H1 (cell line): ENCODE results near the gene CPZ. TPM values are rescaled to one million over a fixed set of nuclear protein-coding genes. Genes with fewer than 3 reads are reported as not detected.

Source experiments
- CTCF ChIA-PET: fragments of 300-600 bp; sonication (Branson Sonifier 250); formaldehyde crosslinking; loops from one replicate; lab custom pipeline; 2021; ENCODE audit not compliant: partially characterized antibody; lab: Charles Lee
- POLR2A ChIA-PET: fragments of 300-600 bp; sonication (Branson Sonifier 250); formaldehyde crosslinking; loops from one replicate; lab custom pipeline; 2021; ENCODE audit warnings: inconsistent platforms; ENCODE audit not compliant: partially characterized antibody; lab: Charles Lee
- DNase-seq, 2 experiments: peaks; one replicate each; pipeline versions ENCODE4 v3.0.0 to v3.0.0-alpha.2; 2010 to 2022; ENCODE audit warnings: low spot score in 2 of 2, low read depth in 1 of 2, mixed read lengths in 1 of 2
- FAIRE-seq: peaks from 2 replicates; lab custom pipeline; 2011; peaks lifted over from hg19 to GRCh38; lab: Jason Lieb, UNC
- H2AFZ ChIP-seq: 2 replicates; pipeline ENCODE4 v1.8.1; 2012; ENCODE audit warnings: low read length, inconsistent platforms
- H2AK5ac ChIP-seq: 2 replicates; pipeline ENCODE4 v1.6.1; 2013; ENCODE audit warnings: low read depth, low read length
- H2BK120ac ChIP-seq: replicated peaks from 2 replicates; pipeline ENCODE3; 2013; ENCODE audit warnings: low read depth, low read length, inconsistent platforms
- H2BK12ac ChIP-seq: 2 replicates; pipeline ENCODE4 v1.6.1; 2013; ENCODE audit warnings: low read depth, low read length
- H2BK15ac ChIP-seq: 2 replicates; pipeline ENCODE4 v1.6.1; 2013; ENCODE audit warnings: low read length
- H2BK20ac ChIP-seq: 2 replicates; pipeline ENCODE4 v1.6.1; 2013; ENCODE audit warnings: low read length
- H2BK5ac ChIP-seq: 2 replicates; pipeline ENCODE4 v1.6.1; 2013; ENCODE audit warnings: low read depth, low read length
- H3K14ac ChIP-seq: 2 replicates; pipeline ENCODE4 v1.6.1; 2013; ENCODE audit warnings: inconsistent platforms; ENCODE audit not compliant: insufficient read length
- H3K18ac ChIP-seq: 2 replicates; pipeline ENCODE4 v1.6.1; 2013; ENCODE audit warnings: low read length; ENCODE audit errors: extremely low read depth
- H3K23ac ChIP-seq: 2 replicates; pipeline ENCODE4 v1.6.1; 2013; ENCODE audit warnings: inconsistent platforms; ENCODE audit not compliant: insufficient read length
- H3K23me2 ChIP-seq: 2 replicates; pipeline ENCODE4 v1.6.1; 2013; ENCODE audit warnings: low read depth, low read length
- H3K27ac ChIP-seq: 2 replicates; pipeline ENCODE4 v1.6.1; 2011; ENCODE audit warnings: low read depth, low read length, inconsistent platforms
- H3K27me3 ChIP-seq, 4 experiments: replicated peaks in 1 of 4; 1 replicate in 1 of 4; 2 replicates in 3 of 4; pipeline versions ENCODE4 v1.6.1 to v1.8.1; 2011 to 2013; ENCODE audit warnings: low read length in 3 of 4, mild to moderate bottlenecking in 3 of 4, inconsistent platforms in 2 of 4, mixed read lengths in 2 of 4, moderate library complexity in 1 of 4; ENCODE audit not compliant: control insufficient read depth in 3 of 4, insufficient read depth in 3 of 4; ENCODE audit errors: extremely low read depth in 1 of 4
- H3K36me3 ChIP-seq, 4 experiments: 2 replicates each; pipeline versions ENCODE4 v1.6.1 to v1.8.1; 2011 to 2013; ENCODE audit warnings: mild to moderate bottlenecking in 4 of 4, low read length in 3 of 4, moderate library complexity in 2 of 4, control low read depth in 1 of 4, inconsistent platforms in 1 of 4; ENCODE audit not compliant: insufficient read depth in 4 of 4, control insufficient read depth in 2 of 4
- H3K4ac ChIP-seq: replicated peaks from 2 replicates; pipeline ENCODE3; 2013; ENCODE audit warnings: low read length, low read depth, mixed read lengths, inconsistent platforms; ENCODE audit not compliant: insufficient read length
- H3K4me1 ChIP-seq, 4 experiments: replicated peaks in 1 of 4; 1 replicate in 1 of 4; 2 replicates in 3 of 4; pipeline versions ENCODE4 v1.6.1 to v1.8.1; 2011 to 2013; ENCODE audit warnings: low read length in 3 of 4, inconsistent platforms in 2 of 4, mixed read lengths in 1 of 4; ENCODE audit not compliant: insufficient read depth in 4 of 4, control insufficient read depth in 3 of 4
- H3K4me2 ChIP-seq, 2 experiments: 2 replicates each; pipeline versions ENCODE4 v1.6.1 to v1.8.1; 2011 to 2013; ENCODE audit warnings: low read depth in 2 of 2, low read length in 2 of 2, control low read depth in 1 of 2, inconsistent platforms in 1 of 2, mild to moderate bottlenecking in 1 of 2; ENCODE audit not compliant: insufficient read depth in 1 of 2
- H3K4me3 ChIP-seq, 4 experiments: fragments of 200-600, 300-600 bp in 1 of 4; sonication (generic), shearing (Covaris generic), sonication (Bioruptor Twin) in 1 of 4; 2 replicates each; pipeline versions ENCODE4 v1.5.1 to v1.8.1; 2011 to 2016; ENCODE audit warnings: low read length in 4 of 4, low read depth in 3 of 4, control low read depth in 2 of 4, inconsistent platforms in 2 of 4, mild to moderate bottlenecking in 2 of 4, mixed read lengths in 1 of 4, moderate library complexity in 1 of 4; ENCODE audit not compliant: insufficient read depth in 2 of 4; ENCODE audit errors: extremely low read depth in 1 of 4
- H3K56ac ChIP-seq: replicated peaks from 2 replicates; pipeline ENCODE3; 2013; ENCODE audit warnings: low read depth, mild to moderate bottlenecking, mixed read lengths, low read length, inconsistent platforms; ENCODE audit not compliant: insufficient read length
- H3K79me1 ChIP-seq: 2 replicates; pipeline ENCODE4 v1.6.1; 2013; ENCODE audit warnings: low read depth, low read length, control low read depth
- H3K79me2 ChIP-seq, 2 experiments: 2 replicates each; pipeline versions ENCODE4 v1.6.1 to v1.8.1; 2012 to 2013; ENCODE audit warnings: low read length in 2 of 2, mild to moderate bottlenecking in 2 of 2, inconsistent platforms in 1 of 2; ENCODE audit not compliant: insufficient read depth in 2 of 2, control insufficient read depth in 1 of 2
- H3K9ac ChIP-seq, 4 experiments: replicated peaks in 1 of 4; 1 replicate in 1 of 4; 2 replicates in 3 of 4; pipeline versions ENCODE4 v1.6.1 to v1.8.1; 2011 to 2013; ENCODE audit warnings: low read depth in 3 of 4, low read length in 3 of 4, control low read depth in 2 of 4, mild to moderate bottlenecking in 2 of 4, moderate library complexity in 2 of 4, inconsistent platforms in 1 of 4; ENCODE audit errors: extremely low read depth in 1 of 4
- H3K9me3 ChIP-seq, 2 experiments: 2 replicates each; pipeline versions ENCODE4 v1.6.1 to v1.8.1; 2012 to 2013; ENCODE audit warnings: mild to moderate bottlenecking in 2 of 2, moderate library complexity in 2 of 2, control low read depth in 1 of 2, inconsistent platforms in 1 of 2, low read depth in 1 of 2, low read length in 1 of 2, mixed read lengths in 1 of 2; ENCODE audit not compliant: insufficient read depth in 2 of 2
- H4K20me1 ChIP-seq, 2 experiments: replicated peaks in 1 of 2; 2 replicates each; pipeline versions ENCODE3 to v1.8.1; 2011 to 2013; ENCODE audit warnings: inconsistent platforms in 2 of 2, low read length in 2 of 2, mild to moderate bottlenecking in 1 of 2; ENCODE audit not compliant: insufficient read depth in 2 of 2, control insufficient read depth in 1 of 2
- H4K5ac ChIP-seq: 2 replicates; pipeline ENCODE4 v1.6.1; 2013; ENCODE audit warnings: low read length, low read depth, mixed read lengths, inconsistent platforms; ENCODE audit not compliant: insufficient read length
- H4K8ac ChIP-seq: 2 replicates; pipeline ENCODE4 v1.8.0; 2013; ENCODE audit warnings: mild to moderate bottlenecking, moderate library complexity, low read length, inconsistent platforms; ENCODE audit not compliant: insufficient read depth; ENCODE audit errors: extremely low read depth
- H4K91ac ChIP-seq: replicated peaks from 2 replicates; pipeline ENCODE3; 2013; ENCODE audit warnings: low read length, mixed read lengths, inconsistent platforms; ENCODE audit not compliant: insufficient read length
- BACH1 ChIP-seq: IDR thresholded peaks from 2 replicates; pipeline ENCODE4 v1.6.1; 2012; ENCODE audit warnings: low read length, improper control_type of control experiment
- CTCF ChIP-seq, 3 experiments: IDR thresholded peaks; 1 replicate in 2 of 3; 2 replicates in 1 of 3; pipeline versions ENCODE4 v1.5.1 to v1.6.1; 2011; ENCODE audit warnings: low read length in 3 of 3, mild to moderate bottlenecking in 3 of 3, inconsistent platforms in 2 of 3, low read depth in 1 of 3, moderate library complexity in 1 of 3; ENCODE audit not compliant: insufficient read depth in 1 of 3; ENCODE audit errors: control extremely low read depth in 1 of 3
- MAFK ChIP-seq: IDR thresholded peaks from 2 replicates; pipeline ENCODE4 v1.6.1; 2012; ENCODE audit warnings: low read depth, mild to moderate bottlenecking, improper control_type of control experiment, low read length
- POU5F1 ChIP-seq: IDR thresholded peaks from 2 replicates; pipeline ENCODE4 v1.6.1; 2011; ENCODE audit warnings: low read depth, mild to moderate bottlenecking, low read length, moderate library complexity
- RFX5 ChIP-seq: IDR thresholded peaks from 2 replicates; pipeline ENCODE4 v1.6.1; 2011; ENCODE audit warnings: low read depth, low read length, improper control_type of control experiment, borderline replicate concordance
- SP4 ChIP-seq: IDR thresholded peaks from 2 replicates; pipeline ENCODE4 v1.6.1; 2012; ENCODE audit warnings: low read length, inconsistent platforms
- SUZ12 ChIP-seq: fragments of 200-600 bp; sonication (generic); IDR thresholded peaks from 2 replicates; pipeline ENCODE4 v1.6.1; 2012; ENCODE audit warnings: mild to moderate bottlenecking, inconsistent platforms, low read length, moderate library complexity, mixed read lengths
- TCF12 ChIP-seq: IDR thresholded peaks from 2 replicates; pipeline ENCODE4 v1.6.1; 2011; ENCODE audit warnings: low read depth, mild to moderate bottlenecking, low read length
- WGBS, 2 experiments: shearing (Covaris generic) in 1 of 2; methylation state at CpG; one replicate each; pipeline versions ENCODE4 v1.1.6 to v1.1.7; 2013 to 2015; ENCODE audit warnings: low lambda C conversion rate in 2 of 2, mixed read lengths in 2 of 2, inconsistent platforms in 1 of 2, low coverage in 1 of 2, missing lambda C conversion rate in 1 of 2; ENCODE audit not compliant: insufficient replicate concordance in 2 of 2, insufficient coverage in 1 of 2, insufficient read length in 1 of 2; ENCODE audit errors: extremely low coverage in 1 of 2, missing lambda C conversion rate in 1 of 2; 5-methylcytosine and 5-hydroxymethylcytosine counted together
- polyA plus RNA-seq, 7 experiments: library from polyadenylated mRNA; depleted of rRNA in 3 of 7; stranded (reverse) in 5 of 7; unstranded in 2 of 7; fragments of >200 nt in 5 of 7; fragments of 200-250 nt in 2 of 7; gene quantifications; 1 replicate in 5 of 7; 2 replicates in 1 of 7; 4 replicates in 1 of 7; pipeline versions ENCODE4 v1.2.1 to v1.2.3, GENCODE V29; 2011 to 2013; ENCODE audit warnings: missing spikeins in 2 of 7, mixed read lengths in 2 of 7
- total RNA-seq: library from RNA; stranded (reverse); fragmentation: NEBNext Ultra II Directional; extraction: Animal tissue kit (Norgen Biotek cat#: 25700); gene quantifications from 2 replicates; pipeline ENCODE4 v1.2.1, GENCODE V29; 2021

CPZ gene
- total and polyA plus RNA-seq, 2 of the 8 experiments (the other 6 are each of a cell fraction or from before 2014, with no cell fraction given): 28.8 to 40.7 TPM

- no peak overlapping the region for H3K18ac ChIP-seq
- CTCF ChIA-PET: interaction anchor here (0.7 to 14.7 kb wide), 18 partner anchors 9 to 145 kb away, joined by 3 to 237 read pairs (median 4); partner anchors contain the start of gene CPZ
- no peak overlapping the region for H4K5ac ChIP-seq
- no peaks in the 10 kb centered on the region for H3K9me3 ChIP-seq
- WGBS, 2 experiments: 93% methylated on average over 14 of the region's 14 CpGs; no CpG with 5 or more reads in 1 of the 2 experiments
- no peak overlapping the region for H3K4me3 ChIP-seq
- peak overlapping the region; percentile 61; the same call in 1 of the 2 replicates for H2BK15ac ChIP-seq
- H4K91ac ChIP-seq: peak overlapping the region; percentile 19
- no peak overlapping the region for H3K27ac ChIP-seq
- H2AFZ ChIP-seq: no peak overlapping the region
- H3K23ac ChIP-seq: no peak overlapping the region
- H3K23me2 ChIP-seq: no peaks in the 10 kb centered on the region
- H3K79me1 ChIP-seq: no peaks in the 10 kb centered on the region
- no peak for TF ChIP-seq TCF12
- TF ChIP-seq CTCF (IDR thresholded peaks at IDR 0.05; ENCODE audit: control extremely low read depth in 1 of 3, insufficient read depth in 1 of 3, low read depth in 1 of 3, low read length in 3 of 3): peak in 1 of 3 experiments; percentile 4; a peak in 1 of 4 replicates
- TF ChIP-seq POU5F1: no peak
- no peak for TF ChIP-seq SP4
- no peak for TF ChIP-seq MAFK
- no peak for TF ChIP-seq BACH1
- no peak for TF ChIP-seq RFX5
- no peak for TF ChIP-seq SUZ12
- TF ChIP-seq, all 59 proteins: peak for 1
- Histone ChIP-seq H2BK120ac (no peak overlapping the region), H3K36me3 (no peaks in the 10 kb centered on the region), H4K20me1 (no peaks in the 10 kb centered on the region), H3K4me2 (no peak overlapping the region), H2BK12ac (peak overlapping the region; percentile 2; the same call in 1 of the 2 replicates), H2AK5ac (no peak overlapping the region), H3K9ac (no peak overlapping the region; a peak in 1 of 7 replicates), H3K14ac (no peak overlapping the region), H3K56ac (no peak overlapping the region), H3K27me3 (no peaks in the 10 kb centered on the region; a peak in 1 of 7 replicates), H2BK5ac (peak overlapping the region; percentile 7; the same call in 1 of the 2 replicates), H2BK20ac (no peak overlapping the region), H3K4ac (no peak overlapping the region), H3K79me2 (no peaks in the 10 kb centered on the region), H4K8ac (no peak overlapping the region), H3K4me1 (peaks cover 0 to 12% (median 3%) of the 10 kb centered on the region in 4 experiments; a peak in 5 of 7 replicates)
- no peak for DNase-seq
- POLR2A ChIA-PET: interaction anchor here (0.7 to 2.3 kb wide), 6 partner anchors 8 to 121 kb away, joined by 3 to 5 read pairs (median 3); no protein-coding TSS in a partner anchor
- no peak for FAIRE-seq
These were observed 43.7 kb upstream of the CPZ start for GRCh38 chr4:8548731-8549351.
